GM12865 (cell line): ENCODE measurements around the gene ETFA.

Experiments
- DNase-seq: peaks from one replicate; pipeline ENCODE4 v3.0.0; 2010; ENCODE audit warnings: low read depth
- H3K4me3 ChIP-seq: 2 replicates; pipeline ENCODE4 v1.5.1; 2011; ENCODE audit warnings: mild to moderate bottlenecking, low read depth, low read length, control low read depth
- TF ChIP-seq, protein P1 (sequence below): IDR thresholded peaks from 2 replicates; pipeline ENCODE4 v1.5.1; 2011; ENCODE audit warnings: low read length, control low read depth, low read depth, inconsistent platforms; ENCODE audit not compliant: insufficient read depth; ENCODE audit errors: missing control alignments

ETFA gene

DNA sequence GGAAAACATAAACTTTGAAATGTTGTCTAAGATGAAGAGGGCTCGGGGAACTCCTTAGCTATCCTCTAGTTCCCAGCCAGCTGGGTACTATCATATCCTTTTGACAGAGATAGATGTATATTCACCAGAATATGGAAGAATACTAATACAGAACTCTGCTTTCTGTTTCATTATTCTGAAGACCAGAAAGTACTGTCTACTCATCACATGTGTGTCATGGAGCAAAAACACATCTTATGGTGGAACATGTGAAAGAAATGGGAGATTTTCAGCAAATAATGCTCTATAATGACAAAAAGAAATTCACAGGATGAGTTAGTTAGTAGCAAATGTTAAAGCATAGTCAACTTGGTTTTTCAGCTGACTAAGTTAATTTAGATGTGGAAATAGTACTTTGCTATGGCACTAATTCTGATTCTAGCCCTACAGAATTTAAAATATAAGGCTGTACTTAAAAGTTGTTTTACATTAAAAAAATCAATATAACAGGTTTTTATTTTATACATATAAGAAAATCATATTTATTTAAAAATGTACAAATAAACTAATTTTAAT is 41.8 kb upstream of the ETFA start:
- no peak overlapping the region for H3K4me3 ChIP-seq
- no peak for DNase-seq
- TF ChIP-seq, protein P1, sequence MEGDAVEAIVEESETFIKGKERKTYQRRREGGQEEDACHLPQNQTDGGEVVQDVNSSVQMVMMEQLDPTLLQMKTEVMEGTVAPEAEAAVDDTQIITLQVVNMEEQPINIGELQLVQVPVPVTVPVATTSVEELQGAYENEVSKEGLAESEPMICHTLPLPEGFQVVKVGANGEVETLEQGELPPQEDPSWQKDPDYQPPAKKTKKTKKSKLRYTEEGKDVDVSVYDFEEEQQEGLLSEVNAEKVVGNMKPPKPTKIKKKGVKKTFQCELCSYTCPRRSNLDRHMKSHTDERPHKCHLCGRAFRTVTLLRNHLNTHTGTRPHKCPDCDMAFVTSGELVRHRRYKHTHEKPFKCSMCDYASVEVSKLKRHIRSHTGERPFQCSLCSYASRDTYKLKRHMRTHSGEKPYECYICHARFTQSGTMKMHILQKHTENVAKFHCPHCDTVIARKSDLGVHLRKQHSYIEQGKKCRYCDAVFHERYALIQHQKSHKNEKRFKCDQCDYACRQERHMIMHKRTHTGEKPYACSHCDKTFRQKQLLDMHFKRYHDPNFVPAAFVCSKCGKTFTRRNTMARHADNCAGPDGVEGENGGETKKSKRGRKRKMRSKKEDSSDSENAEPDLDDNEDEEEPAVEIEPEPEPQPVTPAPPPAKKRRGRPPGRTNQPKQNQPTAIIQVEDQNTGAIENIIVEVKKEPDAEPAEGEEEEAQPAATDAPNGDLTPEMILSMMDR = no peak

GRCh38 chr15:76349301-76350070 is 38.2 kb upstream of the ETFA start:
- TF ChIP-seq, protein P1 = no peak
- H3K4me3 ChIP-seq = no peak overlapping the region
- no peak for DNase-seq

DNA sequence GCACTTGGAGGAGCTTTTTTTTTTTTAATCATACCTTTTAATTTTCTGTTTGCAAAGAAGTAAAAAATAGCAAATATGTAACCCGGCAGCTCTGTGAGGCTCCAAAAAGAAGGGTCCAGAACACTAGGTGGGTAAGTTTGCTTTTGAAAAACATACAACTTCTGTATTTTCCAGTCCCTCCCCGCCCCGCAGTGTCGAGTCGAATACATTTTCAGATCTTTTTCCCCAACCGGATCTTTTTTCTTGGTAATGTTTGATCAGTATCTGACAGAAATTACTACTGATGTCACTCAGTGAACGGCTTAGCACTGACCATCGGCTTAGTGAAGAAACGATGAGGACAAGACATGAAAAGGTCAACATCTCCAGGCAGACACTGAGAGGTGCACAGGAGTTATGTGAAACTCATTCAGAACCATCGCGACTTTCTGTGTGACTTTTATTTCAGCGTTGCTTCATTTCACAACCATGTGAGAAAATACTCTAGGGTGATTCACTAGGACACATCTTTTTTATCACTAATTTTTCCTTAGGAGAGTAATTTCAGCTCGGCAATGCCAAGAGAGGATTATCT is 36.3 kb upstream of the ETFA start:
- TF ChIP-seq, protein P1 = no peak
- no peak overlapping the region for H3K4me3 ChIP-seq
- DNase-seq = no peak

GRCh38 chr15:76346669-76347481 is 35.6 kb upstream of the ETFA start:
- DNase-seq = no peak
- peak overlapping the region; percentile 57 for H3K4me3 ChIP-seq
- TF ChIP-seq, protein P1 = no peak

GRCh38 chr15:76345880-76346668 is 34.8 kb upstream of the ETFA start:
- peak overlapping the region; percentile 57 for H3K4me3 ChIP-seq
- TF ChIP-seq, protein P1 = no peak
- peak; percentile 54 for DNase-seq

DNA sequence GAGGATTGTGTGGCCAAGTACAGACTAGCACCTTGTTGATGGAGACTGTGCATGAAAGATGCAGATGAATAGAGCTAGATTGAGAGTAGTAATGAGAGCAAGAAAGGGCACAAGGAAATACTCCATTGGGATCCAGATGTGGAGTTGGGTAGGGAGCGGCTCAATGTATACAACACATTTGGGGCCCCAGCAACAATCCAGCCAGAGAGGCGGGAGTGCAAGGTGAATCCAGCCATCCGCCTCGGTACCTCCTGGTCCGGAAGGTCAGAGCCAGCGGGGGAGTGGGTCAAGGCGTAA is 34.3 kb upstream of the ETFA start:
- peak overlapping the region; percentile 57; the same call in 1 of the 2 replicates for H3K4me3 ChIP-seq
- DNase-seq = no peak
- TF ChIP-seq, protein P1 = no peak
